ENCODE data around the gene SPINK9.
"Not testable (repeated sequence)": the region's sequence is repeated elsewhere in the genome, so short reads cannot be mapped to it uniquely, and the experiment has no call there.

The SPINK9 gene

DNA sequence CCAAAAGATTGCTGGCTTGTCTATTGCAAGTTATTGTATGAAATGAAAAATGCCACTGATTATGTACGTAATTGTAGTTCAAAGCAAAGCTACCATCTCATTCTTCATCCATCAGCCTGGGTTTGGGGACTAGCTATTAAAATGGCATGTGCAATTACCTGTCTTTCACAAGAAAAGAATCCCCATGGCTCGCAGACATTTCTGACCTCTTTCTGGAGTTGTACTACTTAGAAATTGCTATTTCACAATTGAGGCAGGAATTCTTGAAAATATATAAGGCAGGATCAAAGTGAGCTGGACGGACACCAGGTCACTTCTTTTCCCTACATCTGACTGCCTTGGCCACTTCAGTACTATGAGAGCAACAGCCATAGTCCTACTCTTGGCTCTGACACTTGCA lies at the start of gene SPINK9:
Gene SPINK9 (plus strand): TSS at position 301 of the 400 bp plus-strand sequence. CDS start 55 bp downstream, at position 356.
- no peak for DNase-seq (ENCODE audit: low spot score)

- peak; percentile 7 for DNase-seq (ENCODE audit: low spot score)
Observed at GRCh38 chr5:148290271-148291195, 44.8 kb upstream of the SPINK9 start.

DNA sequence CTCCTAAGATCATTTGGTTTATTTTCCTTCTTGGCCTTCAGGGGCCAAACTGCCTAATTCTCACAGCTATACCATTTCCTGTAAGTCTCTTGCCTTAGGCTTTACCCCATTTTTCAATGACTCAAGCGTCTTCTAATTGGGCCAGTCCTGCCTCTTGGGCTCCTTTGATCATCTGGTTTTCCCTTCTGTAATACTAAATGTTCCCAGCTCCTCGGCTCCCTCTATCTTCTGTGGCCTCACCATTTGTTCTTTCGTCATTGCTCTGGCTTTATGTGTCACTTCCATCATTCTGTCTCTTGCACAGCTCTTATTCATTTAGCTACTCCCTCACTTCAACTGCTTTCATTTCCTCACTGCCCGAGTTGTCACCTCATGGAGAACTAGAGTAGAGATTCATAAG lies 37.6 kb upstream of the SPINK9 start:
- DNase-seq (ENCODE audit: low spot score) = no peak

- DNase-seq (ENCODE audit: low spot score) = no peak
Observed at GRCh38 chr5:148306446-148306845, 28.9 kb upstream of the SPINK9 start.

DNA sequence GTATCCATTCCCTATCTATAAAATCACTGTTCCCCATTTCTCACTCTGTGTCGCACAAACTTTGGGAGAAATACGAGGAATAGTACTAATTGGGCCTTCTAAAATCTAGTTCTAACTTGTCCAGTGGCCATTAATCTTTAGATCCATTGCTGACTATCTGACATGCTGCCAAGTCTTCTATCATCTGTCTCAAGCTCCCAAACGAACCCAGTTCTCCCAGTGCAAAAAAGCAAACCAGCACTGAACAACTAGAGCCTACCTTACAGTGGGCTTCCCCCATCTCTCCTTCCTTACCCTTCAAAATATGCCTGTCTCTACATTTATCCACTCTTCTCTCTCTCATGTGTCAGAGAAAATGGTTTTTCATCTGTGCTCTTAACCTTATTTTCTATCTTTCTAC lies 26.3 kb upstream of the SPINK9 start:
- no peak for DNase-seq (ENCODE audit: low spot score)

DNA sequence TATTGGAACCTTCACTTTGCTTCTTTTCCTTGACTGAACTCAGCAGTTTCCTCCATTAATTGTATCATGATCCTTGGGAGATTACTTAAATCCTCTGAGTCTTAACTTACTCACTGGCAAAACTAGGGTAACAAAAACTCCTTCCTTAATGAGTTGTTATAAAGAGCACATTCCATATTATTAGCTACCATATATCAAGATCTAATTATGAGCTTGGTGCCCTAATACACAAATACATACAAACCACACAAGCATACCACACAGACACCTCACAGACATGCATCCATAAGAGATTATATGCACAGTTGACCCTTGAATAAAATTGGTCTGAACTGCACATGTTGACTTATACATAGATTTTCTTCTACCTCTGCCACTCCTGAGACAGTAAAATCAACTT lies 25.6 kb upstream of the SPINK9 start:
- no peak for DNase-seq (ENCODE audit: low spot score)

DNA sequence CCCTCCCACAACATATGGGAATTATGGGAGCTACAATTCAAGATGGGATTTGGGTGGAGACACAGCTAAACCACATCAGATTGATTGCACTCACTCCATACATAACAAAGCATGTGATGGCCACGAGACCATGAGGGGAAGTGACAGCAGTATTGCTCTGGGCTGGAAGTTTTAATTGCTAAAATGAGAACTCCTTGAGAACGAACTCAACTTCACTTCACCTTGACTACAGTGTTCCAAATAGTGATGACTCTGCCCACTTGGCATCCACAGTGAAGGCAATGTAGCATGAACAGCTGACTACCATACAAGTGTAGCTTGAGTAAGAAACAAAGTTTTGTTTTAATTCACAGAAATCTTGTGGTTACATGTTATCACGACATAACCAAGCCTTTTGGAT lies 23.9 kb upstream of the SPINK9 start:
- DNase-seq (ENCODE audit: low spot score) = no peak

DNA sequence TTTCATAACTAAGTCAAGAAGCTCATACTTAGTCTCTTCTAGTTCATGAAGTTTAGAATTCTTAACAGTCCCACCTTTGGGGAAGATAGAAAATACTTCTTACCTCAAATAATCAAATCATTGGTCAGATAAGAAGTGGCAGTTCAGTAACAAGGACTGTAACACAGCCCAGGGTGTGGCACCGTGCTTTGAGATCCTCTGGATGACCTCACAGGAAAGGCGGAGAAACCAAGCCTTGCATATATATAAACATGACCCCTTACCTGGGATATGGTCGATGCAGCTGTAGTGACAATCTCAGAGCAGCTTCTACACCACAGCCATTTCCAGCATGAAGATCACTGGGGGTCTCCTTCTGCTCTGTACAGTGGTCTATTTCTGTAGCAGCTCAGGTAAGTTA lies 23.2 kb upstream of the SPINK9 start, which contains the start of gene SPINK7:
Gene SPINK7 (plus strand): TSS at position 271 of the 400 bp plus-strand sequence. CDS start 61 bp downstream, at position 332.
- no peak for DNase-seq (ENCODE audit: low spot score)

DNA sequence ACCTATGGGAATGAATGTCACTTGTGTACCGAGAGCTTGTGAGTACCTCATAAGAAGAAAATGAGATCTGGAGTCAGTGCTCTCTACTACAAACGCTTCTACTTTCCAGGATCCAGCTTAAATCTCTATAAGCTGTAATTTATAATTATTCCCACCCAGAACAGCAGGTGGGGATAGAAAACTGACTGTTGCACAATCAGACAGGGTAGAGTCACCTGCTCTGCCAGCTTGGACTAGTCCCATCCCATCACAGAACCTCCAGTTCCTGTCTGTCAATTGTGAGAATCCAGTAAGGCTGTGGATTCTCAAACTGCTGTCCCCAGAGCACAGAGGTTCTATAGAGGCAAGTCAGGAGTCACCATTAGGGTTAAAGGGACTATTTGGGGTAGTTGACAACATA lies 21.2 kb upstream of the SPINK9 start:
- DNase-seq (ENCODE audit: low spot score) = no peak

DNA sequence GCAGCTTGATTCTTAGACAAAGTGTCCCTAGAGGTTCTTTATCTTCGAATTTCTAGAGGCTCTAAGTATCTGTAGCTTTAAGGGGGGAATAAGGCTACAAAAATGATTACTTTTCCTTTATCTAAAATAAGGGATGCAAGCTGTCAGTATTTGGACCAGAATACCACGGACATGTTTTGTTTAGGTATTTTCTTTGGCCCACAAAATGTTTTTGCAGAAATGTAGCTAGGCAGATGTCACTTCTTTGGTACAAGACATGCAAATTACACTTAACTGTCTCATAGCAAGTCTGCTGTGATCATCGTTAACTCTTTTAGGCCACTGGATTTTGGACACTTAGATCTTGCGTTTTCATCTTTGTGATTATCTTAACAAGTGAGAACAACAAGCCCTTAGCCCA lies 20.6 kb upstream of the SPINK9 start:
- DNase-seq (ENCODE audit: low spot score) = no peak

GRCh38 chr5:148320011-148320963 lies 15.1 kb upstream of the SPINK9 start:
- DNase-seq (ENCODE audit: low spot score) = not testable (repeated sequence)

- no peak for DNase-seq (ENCODE audit: low spot score)
Observed at GRCh38 chr5:148333262-148333849, 2.0 kb upstream of the SPINK9 start.

DNA sequence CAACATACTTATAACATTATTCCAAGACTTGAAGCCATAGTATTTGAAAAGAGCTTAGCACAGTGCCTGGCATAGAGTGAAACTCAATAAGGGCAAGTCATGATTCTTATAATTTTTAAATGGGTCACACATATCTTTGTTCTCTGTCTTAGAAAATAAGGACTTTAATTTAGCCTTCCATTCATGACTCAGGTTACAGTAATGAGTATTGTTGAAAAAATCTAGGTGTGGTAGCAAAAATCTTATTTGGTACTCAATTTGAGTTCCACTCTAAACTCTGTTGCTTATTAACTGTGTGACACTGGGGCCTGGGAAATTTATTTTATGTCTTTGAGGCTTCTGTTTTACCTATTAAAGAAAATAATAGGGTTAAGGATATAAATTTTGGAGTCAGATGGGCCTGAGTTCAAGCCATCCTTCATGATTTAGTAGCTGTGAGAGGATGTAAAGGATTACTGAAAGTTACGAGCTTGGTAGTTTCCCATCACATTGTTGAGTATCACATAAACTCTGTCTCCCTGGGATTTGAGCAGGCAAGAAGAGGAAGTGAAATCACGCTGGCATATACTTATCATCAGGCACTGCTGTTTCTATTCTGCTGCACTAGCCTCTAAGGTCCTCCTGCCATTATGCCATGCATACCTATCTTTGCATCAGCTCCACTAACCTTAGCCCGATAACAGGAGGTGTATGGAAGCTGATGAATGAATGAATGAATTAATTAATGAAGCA lies 1.5 kb downstream of the SPINK9 start:
- DNase-seq (ENCODE audit: low spot score) = no peak

- DNase-seq (ENCODE audit: low spot score) = no peak
Observed at GRCh38 chr5:148342371-148343045, 7.1 kb downstream of the SPINK9 start.

- DNase-seq (ENCODE audit: low spot score) = no peak
Observed at GRCh38 chr5:148343046-148343407, 7.7 kb downstream of the SPINK9 start.

- DNase-seq (ENCODE audit: low spot score) = no peak
Observed at GRCh38 chr5:148343603-148344487, 8.5 kb downstream of the SPINK9 start.

DNA sequence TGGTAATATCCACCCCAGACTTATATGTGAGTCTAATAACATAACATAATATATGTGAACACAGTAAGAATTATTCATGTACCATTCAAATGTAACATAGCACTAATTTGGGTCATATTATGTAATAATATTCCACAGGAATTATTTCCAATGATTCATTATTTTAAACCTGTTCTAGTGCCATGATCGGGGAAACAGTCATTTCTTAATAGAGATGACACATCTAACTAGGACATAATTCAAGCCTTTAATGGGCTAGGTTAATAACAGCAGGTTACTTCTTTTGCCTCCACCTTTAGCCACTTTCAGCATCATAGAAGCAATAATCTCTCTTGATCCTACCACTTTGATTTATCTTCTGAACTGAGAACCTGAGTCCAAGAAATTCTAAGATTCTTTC lies 12.3 kb downstream of the SPINK9 start:
- DNase-seq (ENCODE audit: low spot score) = no peak

GRCh38 chr5:148352696-148353095 lies 17.3 kb downstream of the SPINK9 start:
- no peak for DNase-seq (ENCODE audit: low spot score)

DNA sequence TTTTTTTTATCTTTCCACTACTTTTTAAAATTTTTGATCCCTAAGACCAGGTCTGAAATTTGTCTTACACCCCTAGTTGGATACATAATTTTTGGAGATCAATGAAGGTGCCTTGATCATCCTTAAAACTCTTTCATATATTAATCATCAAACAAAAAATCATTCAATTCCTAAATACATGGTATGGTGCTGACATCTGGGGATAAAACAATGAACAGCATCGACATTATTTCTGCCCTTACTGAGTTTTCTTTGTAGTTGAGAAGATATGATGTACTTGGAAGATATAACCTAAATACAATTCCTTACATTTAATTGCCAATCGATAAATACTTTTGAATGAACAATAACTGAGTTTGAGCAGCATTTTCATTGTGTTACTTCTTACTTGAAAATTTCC lies 18.3 kb downstream of the SPINK9 start:
- no peak for DNase-seq (ENCODE audit: low spot score)

DNA sequence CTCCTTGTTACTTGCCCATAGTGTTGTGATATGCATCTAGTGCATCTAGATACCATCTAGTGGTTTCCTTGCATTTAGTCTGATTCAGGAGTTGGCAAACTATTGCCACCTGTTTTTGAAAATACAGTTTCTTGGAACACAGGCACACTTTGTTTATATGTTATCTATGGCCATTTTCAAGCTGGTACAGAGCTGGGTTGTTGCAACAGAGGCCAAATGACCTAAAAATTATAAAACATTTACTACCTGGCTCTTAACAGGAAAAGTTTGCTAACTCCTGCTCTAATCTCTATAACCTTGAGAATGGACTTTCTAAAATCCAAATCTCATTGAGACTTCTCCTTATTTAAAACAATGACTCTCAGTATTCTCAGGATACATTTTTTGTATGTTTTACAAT lies 29.0 kb downstream of the SPINK9 start:
- no peak for DNase-seq (ENCODE audit: low spot score)
